Measurements from ENCODE around the gene ETFA. TPM values are rescaled to one million over a fixed set of nuclear protein-coding genes. Genes with fewer than 3 reads are reported as not detected.

Gene ETFA
- total RNA-seq, 2 donors from 2014 or later = 37.0 to 68.2 TPM

DNA sequence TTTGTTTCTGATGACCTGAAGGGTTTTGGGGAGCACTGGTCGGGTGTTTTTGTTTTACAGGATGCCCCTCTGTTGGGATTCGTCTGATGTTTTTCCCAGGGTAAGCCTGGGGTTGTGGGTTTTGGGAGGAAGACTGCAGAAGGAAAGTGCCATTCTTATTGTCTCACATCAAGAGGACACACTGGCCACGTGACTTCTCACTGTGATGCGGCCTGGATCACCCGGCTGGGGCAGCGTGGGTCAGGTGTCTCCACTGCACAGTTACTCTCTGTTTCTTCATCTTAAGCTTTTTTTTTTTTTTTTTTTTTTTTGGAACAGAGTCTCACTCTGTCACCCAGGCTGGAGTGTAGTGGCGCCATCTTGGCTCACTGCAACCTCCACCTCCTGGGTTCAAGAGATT is 130.9 kb downstream of the ETFA start:
- no peak for DNase-seq
- Mint-ChIP-seq H3K27ac (no peak overlapping the region), H3K4me3 (no peak overlapping the region), H3K27me3 (peaks cover 36% of the 10 kb centered on the region), H3K36me3 (ENCODE audit: low read depth) (peaks cover 4% of the 10 kb centered on the region), H3K4me1 (peaks cover 9% of the 10 kb centered on the region)
- H3K9me3 ChIP-seq (ENCODE audit: control insufficient read depth, low read length, poor library complexity, severe bottlenecking) = no peaks in the 10 kb centered on the region
- ATAC-seq = no peak

DNA sequence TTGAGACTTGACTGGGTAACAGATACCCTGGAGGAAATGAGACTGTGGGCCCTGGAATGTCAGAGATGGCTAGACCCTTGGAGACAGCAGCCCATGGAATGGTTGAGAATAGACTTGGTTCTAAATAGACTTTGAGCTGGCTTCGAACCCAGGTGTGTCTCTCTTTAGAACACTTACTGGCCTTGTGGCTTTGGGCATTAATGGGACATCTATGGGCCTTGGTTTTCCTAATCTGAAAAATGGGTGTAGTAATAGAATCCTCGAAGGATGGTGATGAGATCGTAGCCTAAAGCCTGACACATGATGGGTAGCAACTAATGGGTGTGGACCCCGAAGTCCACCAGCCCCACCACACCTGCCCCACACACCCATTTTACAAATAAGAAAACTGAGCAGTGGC is 132.2 kb downstream of the ETFA start:
- Mint-ChIP-seq H3K27me3 (peaks cover 31% of the 10 kb centered on the region), H3K4me1 (peaks cover 9% of the 10 kb centered on the region), H3K4me3 (no peak overlapping the region), H3K36me3 (ENCODE audit: low read depth) (peaks cover 2% of the 10 kb centered on the region), H3K27ac (no peak overlapping the region)
- H3K9me3 ChIP-seq (ENCODE audit: control insufficient read depth, low read length, poor library complexity, severe bottlenecking) = no peaks in the 10 kb centered on the region
- no peak for ATAC-seq
- DNase-seq = no peak

DNA sequence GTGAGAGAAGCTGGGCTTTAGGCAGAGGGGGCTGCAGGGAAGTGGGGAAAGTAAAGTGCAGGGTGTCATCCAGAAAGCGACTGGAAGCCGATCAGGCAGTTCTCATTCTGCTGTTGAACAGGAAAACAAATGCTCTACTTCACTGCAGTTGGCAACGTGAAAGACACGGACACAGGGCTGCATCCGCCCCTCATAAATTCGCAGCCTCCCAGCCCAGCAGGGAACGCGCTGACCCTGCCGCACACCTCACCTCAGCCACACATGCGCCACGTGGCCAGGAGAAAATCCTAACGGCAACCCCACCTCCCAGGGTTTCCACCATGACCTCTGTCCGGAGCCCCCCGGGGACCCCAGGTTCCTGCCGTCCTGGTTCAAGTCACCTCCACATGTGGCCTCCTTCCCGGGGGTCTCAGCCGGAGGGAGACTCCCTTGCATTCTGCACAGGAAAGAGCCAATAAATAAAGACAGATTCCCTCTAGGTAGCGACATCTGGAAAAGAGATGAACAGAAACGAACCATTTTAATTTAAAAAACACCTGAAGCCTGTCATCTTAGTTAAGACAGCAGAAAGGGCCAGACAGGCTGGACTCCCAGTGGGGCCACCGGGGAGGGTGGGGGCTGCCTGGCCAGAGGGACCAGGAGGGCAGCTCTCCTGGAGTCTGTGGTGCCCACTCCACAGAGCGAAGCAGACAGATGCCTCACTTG is 132.8 kb downstream of the ETFA start:
- H3K9me3 ChIP-seq (ENCODE audit: control insufficient read depth, low read length, poor library complexity, severe bottlenecking) = no peaks in the 10 kb centered on the region
- Mint-ChIP-seq H3K4me1 (peaks cover 9% of the 10 kb centered on the region), H3K27ac (no peak overlapping the region), H3K4me3 (no peak overlapping the region), H3K27me3 (peaks cover 31% of the 10 kb centered on the region), H3K36me3 (ENCODE audit: low read depth) (peaks cover 2% of the 10 kb centered on the region)
- no peak for DNase-seq
- ATAC-seq = no peak

DNA sequence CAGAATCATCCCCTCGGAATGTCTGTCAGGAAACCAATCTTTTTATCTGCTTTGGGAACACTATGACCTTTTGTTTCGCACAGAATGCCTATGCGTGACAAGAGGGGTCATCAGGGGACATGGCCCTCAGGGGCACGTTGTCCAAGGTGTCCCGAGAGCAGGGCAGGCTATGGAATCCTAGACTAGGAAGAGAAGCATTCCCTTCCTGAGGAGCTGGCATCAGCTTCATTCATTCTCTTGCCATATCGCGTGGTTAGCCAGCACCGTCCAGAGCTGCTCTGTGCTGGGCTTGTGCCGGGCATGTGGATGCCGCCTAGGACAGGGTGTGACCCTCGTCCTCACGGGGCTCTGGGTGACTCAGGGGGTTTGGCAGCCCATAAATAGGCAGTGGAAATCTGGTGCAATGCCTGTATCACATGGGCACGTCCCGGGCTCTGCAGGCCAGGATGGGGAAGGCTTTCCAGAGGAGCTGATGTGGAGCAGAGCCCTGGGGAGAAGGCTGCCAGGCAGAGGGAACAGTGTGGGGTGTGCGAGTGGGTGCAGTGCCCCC is 133.7 kb downstream of the ETFA start:
- ATAC-seq (no peak), DNase-seq (no peak)
- H3K4me1 Mint-ChIP-seq = peaks cover 9% of the 10 kb centered on the region
- H3K36me3 Mint-ChIP-seq (ENCODE audit: low read depth) = peaks cover 2% of the 10 kb centered on the region
- no peak overlapping the region for H3K27ac Mint-ChIP-seq
- no peaks in the 10 kb centered on the region for H3K9me3 ChIP-seq (ENCODE audit: control insufficient read depth, low read length, poor library complexity, severe bottlenecking)
- peaks cover 37% of the 10 kb centered on the region for H3K27me3 Mint-ChIP-seq
- H3K4me3 Mint-ChIP-seq = no peak overlapping the region

DNA sequence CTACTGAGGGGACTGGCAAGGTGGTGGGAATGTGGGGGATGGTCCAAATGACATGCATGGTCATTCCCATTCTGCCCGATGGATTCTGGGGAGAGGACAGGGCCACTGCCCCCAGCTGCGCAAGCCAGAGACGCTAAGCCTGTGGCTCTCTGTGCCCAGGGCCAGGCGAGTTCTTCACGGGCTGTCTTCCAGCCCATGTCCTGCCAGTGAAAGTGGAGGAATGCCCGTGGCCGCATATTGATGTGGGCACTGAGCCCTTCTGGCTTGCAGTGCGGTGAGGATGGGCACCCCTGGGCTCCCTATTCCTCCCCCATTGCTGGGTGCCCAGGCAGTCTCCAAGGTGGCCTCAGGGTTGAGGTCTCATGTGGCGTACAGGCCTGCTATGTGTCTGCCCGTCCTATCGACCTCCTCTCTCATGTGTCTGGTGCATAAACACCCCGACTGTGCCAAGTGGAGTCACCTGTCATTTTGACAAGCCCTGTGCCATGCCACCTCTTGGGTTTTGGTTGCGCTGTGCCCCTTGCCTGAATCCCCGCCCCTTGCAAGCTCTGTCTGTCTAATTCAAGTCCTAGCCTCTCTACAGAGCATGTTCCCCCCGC is 134.7 kb downstream of the ETFA start:
- Mint-ChIP-seq H3K4me3 (no peak overlapping the region), H3K27me3 (peaks cover 31% of the 10 kb centered on the region), H3K4me1 (peaks cover 6% of the 10 kb centered on the region), H3K36me3 (ENCODE audit: low read depth) (peaks cover 2% of the 10 kb centered on the region), H3K27ac (no peak overlapping the region)
- ATAC-seq (no peak), DNase-seq (no peak)
- H3K9me3 ChIP-seq (ENCODE audit: control insufficient read depth, low read length, poor library complexity, severe bottlenecking) = no peaks in the 10 kb centered on the region

DNA sequence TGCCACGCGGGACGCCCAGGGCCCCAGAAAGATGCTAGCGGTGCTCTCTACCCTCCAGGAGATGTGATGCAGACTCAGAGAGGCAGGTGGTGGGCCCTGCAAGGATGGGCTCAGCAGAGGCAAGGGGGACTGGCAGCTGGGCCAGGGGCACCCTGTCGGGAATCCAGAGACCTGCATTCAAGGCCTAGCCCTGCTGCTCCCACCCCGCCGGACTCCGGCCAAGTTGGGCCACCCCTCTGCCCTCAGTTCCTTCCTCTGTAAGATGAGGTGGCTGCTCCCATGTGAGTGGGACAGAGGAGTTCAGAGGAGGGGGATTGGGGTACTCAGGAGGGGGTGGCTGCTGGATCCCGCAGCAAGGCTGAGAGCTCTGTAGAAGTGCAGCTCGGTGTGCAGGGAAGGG is 135.2 kb downstream of the ETFA start:
- H3K27me3 Mint-ChIP-seq = peaks cover 26% of the 10 kb centered on the region
- peaks cover 2% of the 10 kb centered on the region for H3K36me3 Mint-ChIP-seq (ENCODE audit: low read depth)
- no peak overlapping the region for H3K27ac Mint-ChIP-seq
- H3K4me3 Mint-ChIP-seq = no peak overlapping the region
- ATAC-seq (no peak), DNase-seq (no peak)
- H3K4me1 Mint-ChIP-seq = peaks cover 2% of the 10 kb centered on the region
- no peaks in the 10 kb centered on the region for H3K9me3 ChIP-seq (ENCODE audit: control insufficient read depth, low read length, poor library complexity, severe bottlenecking)

DNA sequence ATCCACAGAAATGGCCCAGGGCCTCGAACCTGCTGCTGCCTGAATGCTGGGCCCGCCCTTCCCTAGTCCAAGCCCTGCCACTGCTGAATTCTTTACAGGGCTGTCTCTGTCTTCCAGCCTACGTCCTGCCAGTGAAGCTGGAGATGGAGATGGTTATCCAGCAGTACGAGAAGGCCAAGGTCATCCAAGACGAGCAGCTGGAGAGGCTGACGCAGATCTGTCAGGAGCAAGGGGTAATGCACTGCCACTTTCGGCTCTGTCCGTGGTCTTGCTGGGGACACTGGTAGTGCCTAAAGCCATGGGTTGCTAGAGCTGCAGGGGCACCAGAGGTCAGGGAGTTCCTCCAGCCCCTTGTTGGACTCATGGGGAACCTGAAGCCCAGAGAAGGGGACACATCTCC is 135.8 kb downstream of the ETFA start:
- no peak overlapping the region for H3K27ac Mint-ChIP-seq
- H3K27me3 Mint-ChIP-seq = peaks cover 24% of the 10 kb centered on the region
- H3K4me3 Mint-ChIP-seq = no peak overlapping the region
- no peak for ATAC-seq
- H3K36me3 Mint-ChIP-seq (ENCODE audit: low read depth) = peaks cover 2% of the 10 kb centered on the region
- H3K4me1 Mint-ChIP-seq = peaks cover 2% of the 10 kb centered on the region
- no peaks in the 10 kb centered on the region for H3K9me3 ChIP-seq (ENCODE audit: control insufficient read depth, low read length, poor library complexity, severe bottlenecking)
- DNase-seq = no peak

DNA sequence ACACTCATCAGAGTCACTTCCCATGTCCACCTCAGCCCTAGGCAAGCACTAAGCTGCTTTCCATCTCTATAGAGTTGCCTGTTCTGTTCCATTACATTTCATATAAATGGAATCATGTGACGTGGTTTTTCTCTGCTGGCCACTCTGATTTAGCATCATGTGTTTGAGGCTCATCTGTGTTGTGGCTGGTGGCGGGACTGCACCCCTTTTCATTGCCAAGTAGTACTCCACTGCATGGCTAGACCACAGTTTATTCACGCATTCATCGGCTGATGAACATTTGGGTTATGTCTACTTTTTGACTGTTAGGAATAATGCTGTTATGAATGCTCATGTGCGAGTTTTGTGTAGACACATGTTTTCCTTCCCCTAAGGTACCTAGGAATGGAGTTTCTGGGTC is 136.6 kb downstream of the ETFA start:
- Mint-ChIP-seq H3K4me1 (peaks cover 2% of the 10 kb centered on the region), H3K36me3 (ENCODE audit: low read depth) (peaks cover 2% of the 10 kb centered on the region), H3K4me3 (no peak overlapping the region), H3K27me3 (peaks cover 24% of the 10 kb centered on the region), H3K27ac (no peak overlapping the region)
- ATAC-seq = no peak
- no peaks in the 10 kb centered on the region for H3K9me3 ChIP-seq (ENCODE audit: control insufficient read depth, low read length, poor library complexity, severe bottlenecking)
- DNase-seq = no peak

DNA sequence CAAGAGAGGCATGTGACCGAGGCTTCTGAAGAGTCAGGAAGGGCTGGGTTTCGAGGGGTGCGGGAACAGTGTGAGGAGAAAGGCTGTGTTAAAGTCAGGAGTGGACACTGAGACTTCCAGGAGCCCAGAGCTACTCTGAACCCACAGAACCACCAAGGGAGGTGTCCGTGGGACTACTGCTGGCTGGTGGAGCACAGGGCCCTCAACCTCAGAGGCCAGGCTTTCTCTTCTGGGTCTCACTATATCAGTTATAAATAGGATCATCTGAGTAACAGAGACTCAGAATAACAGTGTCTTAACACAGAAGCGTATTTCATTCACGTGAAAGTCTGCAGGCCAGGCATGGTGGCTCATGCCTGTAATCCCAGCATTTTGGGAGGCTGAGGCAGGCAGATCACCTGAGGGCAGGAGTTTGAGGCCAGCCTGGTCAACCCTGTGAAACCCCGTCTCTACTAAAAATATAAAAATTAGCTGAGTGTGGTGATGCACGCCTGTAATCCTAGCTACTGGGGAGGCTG is 137.9 kb downstream of the ETFA start:
- no peak overlapping the region for H3K4me3 Mint-ChIP-seq
- H3K4me1 Mint-ChIP-seq = peaks cover 2% of the 10 kb centered on the region
- H3K9me3 ChIP-seq (ENCODE audit: control insufficient read depth, low read length, poor library complexity, severe bottlenecking) = no peaks in the 10 kb centered on the region
- DNase-seq (no peak), ATAC-seq (no peak)
- H3K27me3 Mint-ChIP-seq = peaks cover 23% of the 10 kb centered on the region
- H3K27ac Mint-ChIP-seq = no peak overlapping the region
- peaks cover 2% of the 10 kb centered on the region for H3K36me3 Mint-ChIP-seq (ENCODE audit: low read depth)

DNA sequence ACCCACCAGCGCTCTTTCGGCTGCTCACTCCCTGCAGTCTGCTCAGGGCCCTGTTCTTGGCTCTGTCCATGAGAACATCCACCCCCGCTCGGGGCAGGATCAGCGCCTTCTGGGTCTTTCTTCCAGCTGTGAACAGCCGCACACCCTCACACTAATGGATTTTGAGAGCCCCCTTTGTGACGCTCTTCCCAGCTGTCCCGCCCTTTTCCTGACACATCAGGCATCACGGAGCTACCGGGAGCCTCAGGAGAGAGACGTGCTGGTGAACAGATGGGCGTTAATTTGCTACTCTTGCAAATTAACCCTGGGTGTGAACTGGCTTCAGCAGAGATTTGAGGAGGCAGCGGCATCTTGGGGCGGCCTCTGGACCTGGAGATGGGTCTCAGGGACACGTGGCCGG is 138.5 kb downstream of the ETFA start:
- H3K4me3 Mint-ChIP-seq = no peak overlapping the region
- H3K36me3 Mint-ChIP-seq (ENCODE audit: low read depth) = peaks cover 2% of the 10 kb centered on the region
- ATAC-seq (no peak), DNase-seq (no peak)
- H3K27me3 Mint-ChIP-seq = peaks cover 17% of the 10 kb centered on the region
- H3K9me3 ChIP-seq (ENCODE audit: control insufficient read depth, low read length, poor library complexity, severe bottlenecking) = no peaks in the 10 kb centered on the region
- H3K27ac Mint-ChIP-seq = no peak overlapping the region
- peaks cover 2% of the 10 kb centered on the region for H3K4me1 Mint-ChIP-seq

DNA sequence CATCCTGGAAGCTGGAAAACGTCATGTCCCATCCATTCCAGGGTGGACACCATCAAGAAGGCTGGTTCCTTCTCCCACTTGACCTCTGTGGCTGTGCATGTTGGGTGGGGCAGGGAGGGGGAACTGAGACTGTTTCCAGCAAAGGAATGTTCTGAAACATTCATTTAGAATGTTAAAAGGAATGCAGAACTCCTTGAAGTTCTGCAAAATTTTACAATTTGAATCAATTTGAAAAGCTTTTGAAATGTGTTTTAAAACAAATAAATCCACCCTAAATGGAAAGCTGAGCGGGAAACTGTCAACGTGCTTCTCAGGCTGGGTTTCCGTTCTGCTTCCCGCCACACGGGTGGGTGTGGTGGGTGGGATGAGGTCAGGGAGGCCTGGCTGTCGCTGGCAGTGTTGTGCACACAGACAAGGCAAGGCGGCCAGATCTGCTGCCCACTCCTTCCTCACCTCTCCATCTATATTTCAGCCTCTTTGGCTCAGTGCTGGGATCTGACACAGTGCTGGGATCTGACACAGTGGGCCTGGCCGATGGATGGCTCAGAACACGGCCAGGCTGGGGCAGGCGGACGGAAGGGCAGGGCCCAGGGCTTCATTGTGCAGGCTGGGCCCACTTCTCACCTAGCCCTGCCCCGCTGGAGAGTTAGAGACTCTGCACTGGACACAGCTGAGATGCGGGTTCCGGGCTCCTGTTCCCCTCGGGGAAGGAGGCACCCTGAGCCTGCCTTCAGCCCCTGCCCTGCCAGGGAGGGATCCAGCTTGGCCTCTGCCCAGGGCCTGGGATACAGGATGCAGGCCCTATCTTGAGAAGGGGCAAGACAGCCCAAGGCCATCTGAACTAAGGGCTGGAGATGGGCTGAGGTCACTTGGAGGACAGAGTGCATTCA is 141.1 kb downstream of the ETFA start:
- H3K36me3 Mint-ChIP-seq (ENCODE audit: low read depth) = no peaks in the 10 kb centered on the region
- DNase-seq = no peak
- H3K27me3 Mint-ChIP-seq = peaks cover 10% of the 10 kb centered on the region
- ATAC-seq = no peak
- no peak overlapping the region for H3K27ac Mint-ChIP-seq
- H3K4me3 Mint-ChIP-seq = no peak overlapping the region
- H3K4me1 Mint-ChIP-seq = peaks cover 2% of the 10 kb centered on the region
- H3K9me3 ChIP-seq (ENCODE audit: control insufficient read depth, low read length, poor library complexity, severe bottlenecking) = no peaks in the 10 kb centered on the region

DNA sequence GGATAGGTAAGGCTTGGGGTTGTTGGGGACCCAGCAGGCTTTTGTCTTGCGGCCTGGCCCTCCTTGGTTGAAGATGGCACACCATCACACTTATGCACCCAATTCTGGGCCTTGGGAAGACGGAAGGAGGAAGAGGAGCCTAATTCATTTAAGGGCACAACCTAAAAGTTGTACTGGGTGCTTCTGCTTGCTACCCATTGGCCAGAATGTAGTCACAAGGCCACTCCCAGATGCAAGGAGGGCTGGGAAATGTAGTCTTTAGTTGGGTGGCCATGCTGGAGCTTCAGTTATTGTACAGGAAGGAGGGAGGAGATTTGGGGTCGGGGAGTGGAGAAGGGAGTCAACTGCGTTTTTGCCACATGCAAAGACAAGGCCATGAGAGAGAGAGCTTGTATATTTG is 142.3 kb downstream of the ETFA start:
- H3K9me3 ChIP-seq (ENCODE audit: control insufficient read depth, low read length, poor library complexity, severe bottlenecking) = no peaks in the 10 kb centered on the region
- Mint-ChIP-seq H3K36me3 (ENCODE audit: low read depth) (no peaks in the 10 kb centered on the region), H3K4me1 (peaks cover 2% of the 10 kb centered on the region), H3K27me3 (peaks cover 10% of the 10 kb centered on the region), H3K4me3 (no peak overlapping the region), H3K27ac (no peak overlapping the region)
- DNase-seq (no peak), ATAC-seq (peak; percentile 39)
